K562 (cell line): Measurements from ENCODE around the gene DMD. TPM values are rescaled to one million over a fixed set of nuclear protein-coding genes. Genes with fewer than 3 reads are reported as not detected.

Experiments used
- BCOR ChIP-seq: fragments of 450-650 bp; IDR thresholded peaks from 2 replicates; pipeline ENCODE4 v1.6.1; 2016
- ELF1 ChIP-seq: fragments of 200-800 bp; sonication (Bioruptor generic); IDR thresholded peaks from 2 replicates; pipeline ENCODE4 v1.6.1; 2016; ENCODE audit warnings: missing genetic modification characterization, missing compliant biosample characterization
- KLF13 ChIP-seq: fragments of 450-650 bp; IDR thresholded peaks from 2 replicates; pipeline ENCODE4 v1.6.1; 2016; ENCODE audit warnings: missing genetic modification characterization, low read depth, mild to moderate bottlenecking, missing compliant biosample characterization, moderate library complexity, borderline replicate concordance
- MECOM ChIP-seq: fragments of 250-450 bp; sonication (Bioruptor Pico); IDR thresholded peaks from 2 replicates; pipeline ENCODE4 v1.8.0; 2022; ENCODE audit warnings: inconsistent platforms
- NFE2L1 ChIP-seq: fragments of 450-650 bp; IDR thresholded peaks from 2 replicates; pipeline ENCODE4 v1.6.1; 2016; ENCODE audit warnings: missing genetic modification characterization, low read depth, mild to moderate bottlenecking, missing compliant biosample characterization, moderate library complexity, borderline replicate concordance
- PHTF2 ChIP-seq: fragments of 250-450 bp; sonication (Bioruptor Pico); IDR thresholded peaks from 2 replicates; pipeline ENCODE4 v1.5.0; 2021; ENCODE audit warnings: mild to moderate bottlenecking
- polyA plus RNA-seq, 8 experiments: library from polyadenylated mRNA; depleted of rRNA in 4 of 8; stranded (reverse) in 5 of 8; unstranded in 3 of 8; fragments of >200 nt; fragmentation: Nextera tagmentation in 2 of 8; fragmentation: Illumina TruSeq in 1 of 8; extraction: Ambion mirVana in 2 of 8; extraction: Trizol in 1 of 8; gene quantifications; 2 replicates each; pipeline versions ENCODE4 v1.2.1 to v1.2.3, GENCODE V29; 2011 to 2014; ENCODE audit warnings: inconsistent platforms in 1 of 8, missing spikeins in 1 of 8
- total RNA-seq, 7 experiments: library from RNA; depleted of rRNA in 6 of 7; stranded (reverse); fragments of >200 nt in 6 of 7; fragmentation: Illumina TruSeq in 2 of 7; extraction: Trizol in 2 of 7; gene quantifications; 2 replicates each; pipeline versions ENCODE4 v1.2.1 to v1.2.3, GENCODE V29; 2011 to 2021; ENCODE audit warnings: low replicate concordance in 1 of 7
- TF ChIP-seq, protein P1 (sequence below), 2 experiments: fragments of 450-650 bp; IDR thresholded peaks; 2 replicates each; pipeline ENCODE4 v1.6.1; 2016; ENCODE audit warnings: mild to moderate bottlenecking in 2 of 2, borderline replicate concordance in 1 of 2, low read depth in 1 of 2, moderate library complexity in 1 of 2
- TF ChIP-seq, protein P2 (sequence below): fragments of 450-650 bp; IDR thresholded peaks from 2 replicates; pipeline ENCODE4 v1.6.1; 2017; ENCODE audit warnings: antibody characterized with exemption, mild to moderate bottlenecking
- TF ChIP-seq, protein P3 (sequence below): sonication (generic); formaldehyde crosslinking; IDR thresholded peaks from 2 replicates; pipeline ENCODE4 v1.5.0; 2020; ENCODE audit warnings: missing genetic modification reagents
- TF ChIP-seq, protein P4 (sequence below): fragments of 450-650 bp; IDR thresholded peaks from 2 replicates; pipeline ENCODE4 v1.6.1; 2017; ENCODE audit warnings: mild to moderate bottlenecking, moderate library complexity
- TF ChIP-seq, protein P5 (sequence below): sonication (generic); formaldehyde crosslinking; IDR thresholded peaks from 2 replicates; pipeline ENCODE4 v1.8.1; 2023; ENCODE audit warnings: mild to moderate bottlenecking, missing genetic modification reagents

The DMD gene
- total and polyA plus RNA-seq, 9 of the 15 experiments (the other 6 are each of a cell fraction or from before 2014, with no cell fraction given), result 3.8 to 20.4 (median 11.4) TPM

DNA sequence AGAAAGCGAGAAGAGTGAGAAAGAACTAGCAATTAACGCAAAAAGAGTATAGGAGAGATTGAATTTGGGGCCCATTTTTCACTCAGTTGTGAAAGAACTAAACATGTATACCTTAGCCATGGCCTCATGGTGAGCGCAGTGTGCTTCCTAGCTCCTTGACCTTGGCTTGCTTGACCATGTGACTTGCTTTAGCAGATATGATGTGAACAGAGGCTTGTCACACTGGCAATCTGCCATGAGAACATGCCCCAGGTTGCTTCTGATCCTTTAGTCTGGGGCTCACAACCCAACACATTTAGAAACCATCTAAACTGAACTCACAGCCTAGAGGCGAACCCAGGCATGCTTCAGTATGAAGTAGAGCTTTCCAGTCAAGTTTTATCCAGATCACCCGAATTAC, 1879.4 kb downstream of the DMD start (continued):
- TF ChIP-seq PHTF2 (CRISPR knock-in tag), result no peak
- TF ChIP-seq, protein P1, sequence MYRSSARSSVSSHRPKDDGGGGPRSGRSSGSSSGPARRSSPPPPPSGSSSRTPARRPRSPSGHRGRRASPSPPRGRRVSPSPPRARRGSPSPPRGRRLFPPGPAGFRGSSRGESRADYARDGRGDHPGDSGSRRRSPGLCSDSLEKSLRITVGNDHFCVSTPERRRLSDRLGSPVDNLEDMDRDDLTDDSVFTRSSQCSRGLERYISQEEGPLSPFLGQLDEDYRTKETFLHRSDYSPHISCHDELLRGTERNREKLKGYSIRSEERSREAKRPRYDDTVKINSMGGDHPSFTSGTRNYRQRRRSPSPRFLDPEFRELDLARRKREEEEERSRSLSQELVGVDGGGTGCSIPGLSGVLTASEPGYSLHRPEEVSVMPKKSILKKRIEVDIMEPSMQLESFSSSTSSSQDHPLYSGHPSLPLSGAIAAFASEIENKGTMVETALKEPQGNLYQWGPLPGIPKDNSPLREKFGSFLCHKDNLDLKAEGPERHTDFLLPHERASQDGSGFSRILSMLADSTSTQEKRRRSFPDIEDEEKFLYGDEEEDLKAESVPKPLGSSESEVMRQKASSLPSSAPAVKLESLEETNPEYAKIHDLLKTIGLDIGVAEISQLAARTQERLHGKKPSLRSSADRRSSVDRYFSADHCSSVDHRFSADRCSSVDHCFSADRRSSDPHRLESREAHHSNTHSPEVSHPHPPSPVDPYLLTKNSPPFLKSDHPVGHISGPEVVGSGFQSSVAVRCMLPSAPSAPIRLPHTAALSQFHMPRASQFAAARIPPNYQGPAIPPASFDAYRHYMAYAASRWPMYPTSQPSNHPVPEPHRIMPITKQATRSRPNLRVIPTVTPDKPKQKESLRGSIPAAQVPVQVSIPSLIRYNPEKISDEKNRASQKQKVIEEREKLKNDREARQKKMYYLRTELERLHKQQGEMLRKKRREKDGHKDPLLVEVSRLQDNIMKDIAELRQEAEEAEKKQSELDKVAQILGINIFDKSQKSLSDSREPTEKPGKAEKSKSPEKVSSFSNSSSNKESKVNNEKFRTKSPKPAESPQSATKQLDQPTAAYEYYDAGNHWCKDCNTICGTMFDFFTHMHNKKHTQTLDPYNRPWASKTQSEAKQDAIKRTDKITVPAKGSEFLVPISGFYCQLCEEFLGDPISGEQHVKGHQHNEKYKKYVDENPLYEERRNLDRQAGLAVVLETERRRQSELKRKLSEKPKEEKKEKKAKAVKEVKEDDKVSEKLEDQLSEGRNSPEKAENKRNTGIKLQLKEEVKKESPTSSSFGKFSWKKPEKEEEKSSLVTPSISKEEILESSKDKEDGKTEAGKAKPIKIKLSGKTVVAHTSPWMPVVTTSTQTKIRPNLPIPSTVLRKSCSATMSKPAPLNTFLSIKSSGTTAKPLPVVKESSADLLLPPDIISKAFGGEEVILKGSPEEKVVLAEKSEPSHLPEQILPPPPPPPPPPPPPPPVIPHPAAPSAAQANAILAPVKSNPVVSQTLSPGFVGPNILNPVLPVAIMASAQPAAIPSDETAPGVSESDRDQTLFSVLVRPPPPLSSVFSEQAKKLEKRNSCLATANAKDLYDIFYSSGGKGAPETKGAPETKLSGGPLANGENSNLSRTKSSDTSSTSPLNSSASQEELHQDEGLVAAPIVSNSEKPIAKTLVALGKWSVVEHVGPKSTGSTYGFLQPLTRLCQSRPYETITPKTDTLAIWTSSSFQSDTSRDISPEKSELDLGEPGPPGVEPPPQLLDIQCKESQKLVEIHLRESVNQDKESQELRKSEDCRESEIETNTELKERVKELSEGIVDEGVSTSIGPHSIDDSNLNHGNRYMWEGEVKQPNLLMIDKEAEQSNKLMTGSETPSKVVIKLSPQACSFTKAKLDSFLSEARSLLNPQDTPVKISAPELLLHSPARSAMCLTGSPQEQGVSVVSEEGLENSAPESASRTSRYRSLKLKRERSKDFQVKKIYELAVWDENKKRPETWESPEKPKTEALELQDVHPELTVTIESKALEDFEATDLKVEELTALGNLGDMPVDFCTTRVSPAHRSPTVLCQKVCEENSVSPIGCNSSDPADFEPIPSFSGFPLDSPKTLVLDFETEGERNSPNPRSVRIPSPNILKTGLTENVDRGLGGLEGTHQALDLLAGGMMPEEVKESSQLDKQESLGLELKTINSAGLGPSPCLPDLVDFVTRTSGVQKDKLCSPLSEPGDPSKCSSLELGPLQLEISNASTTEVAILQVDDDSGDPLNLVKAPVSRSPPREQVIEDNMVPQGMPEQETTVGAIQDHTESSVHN (IDR thresholded peaks at IDR 0.05; ENCODE audit: borderline replicate concordance in 1 of 2, low read depth in 1 of 2), result no peak
- TF ChIP-seq, protein P2, sequence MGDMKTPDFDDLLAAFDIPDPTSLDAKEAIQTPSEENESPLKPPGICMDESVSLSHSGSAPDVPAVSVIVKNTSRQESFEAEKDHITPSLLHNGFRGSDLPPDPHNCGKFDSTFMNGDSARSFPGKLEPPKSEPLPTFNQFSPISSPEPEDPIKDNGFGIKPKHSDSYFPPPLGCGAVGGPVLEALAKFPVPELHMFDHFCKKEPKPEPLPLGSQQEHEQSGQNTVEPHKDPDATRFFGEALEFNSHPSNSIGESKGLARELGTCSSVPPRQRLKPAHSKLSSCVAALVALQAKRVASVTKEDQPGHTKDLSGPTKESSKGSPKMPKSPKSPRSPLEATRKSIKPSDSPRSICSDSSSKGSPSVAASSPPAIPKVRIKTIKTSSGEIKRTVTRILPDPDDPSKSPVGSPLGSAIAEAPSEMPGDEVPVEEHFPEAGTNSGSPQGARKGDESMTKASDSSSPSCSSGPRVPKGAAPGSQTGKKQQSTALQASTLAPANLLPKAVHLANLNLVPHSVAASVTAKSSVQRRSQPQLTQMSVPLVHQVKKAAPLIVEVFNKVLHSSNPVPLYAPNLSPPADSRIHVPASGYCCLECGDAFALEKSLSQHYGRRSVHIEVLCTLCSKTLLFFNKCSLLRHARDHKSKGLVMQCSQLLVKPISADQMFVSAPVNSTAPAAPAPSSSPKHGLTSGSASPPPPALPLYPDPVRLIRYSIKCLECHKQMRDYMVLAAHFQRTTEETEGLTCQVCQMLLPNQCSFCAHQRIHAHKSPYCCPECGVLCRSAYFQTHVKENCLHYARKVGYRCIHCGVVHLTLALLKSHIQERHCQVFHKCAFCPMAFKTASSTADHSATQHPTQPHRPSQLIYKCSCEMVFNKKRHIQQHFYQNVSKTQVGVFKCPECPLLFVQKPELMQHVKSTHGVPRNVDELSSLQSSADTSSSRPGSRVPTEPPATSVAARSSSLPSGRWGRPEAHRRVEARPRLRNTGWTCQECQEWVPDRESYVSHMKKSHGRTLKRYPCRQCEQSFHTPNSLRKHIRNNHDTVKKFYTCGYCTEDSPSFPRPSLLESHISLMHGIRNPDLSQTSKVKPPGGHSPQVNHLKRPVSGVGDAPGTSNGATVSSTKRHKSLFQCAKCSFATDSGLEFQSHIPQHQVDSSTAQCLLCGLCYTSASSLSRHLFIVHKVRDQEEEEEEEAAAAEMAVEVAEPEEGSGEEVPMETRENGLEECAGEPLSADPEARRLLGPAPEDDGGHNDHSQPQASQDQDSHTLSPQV, result no peak
- TF ChIP-seq NFE2L1 (tag), result no peak
- TF ChIP-seq, protein P3, sequence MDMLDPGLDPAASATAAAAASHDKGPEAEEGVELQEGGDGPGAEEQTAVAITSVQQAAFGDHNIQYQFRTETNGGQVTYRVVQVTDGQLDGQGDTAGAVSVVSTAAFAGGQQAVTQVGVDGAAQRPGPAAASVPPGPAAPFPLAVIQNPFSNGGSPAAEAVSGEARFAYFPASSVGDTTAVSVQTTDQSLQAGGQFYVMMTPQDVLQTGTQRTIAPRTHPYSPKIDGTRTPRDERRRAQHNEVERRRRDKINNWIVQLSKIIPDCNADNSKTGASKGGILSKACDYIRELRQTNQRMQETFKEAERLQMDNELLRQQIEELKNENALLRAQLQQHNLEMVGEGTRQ (CRISPR knock-in tag), result peak; percentile 49
- no peak for TF ChIP-seq MECOM
- TF ChIP-seq, protein P4, sequence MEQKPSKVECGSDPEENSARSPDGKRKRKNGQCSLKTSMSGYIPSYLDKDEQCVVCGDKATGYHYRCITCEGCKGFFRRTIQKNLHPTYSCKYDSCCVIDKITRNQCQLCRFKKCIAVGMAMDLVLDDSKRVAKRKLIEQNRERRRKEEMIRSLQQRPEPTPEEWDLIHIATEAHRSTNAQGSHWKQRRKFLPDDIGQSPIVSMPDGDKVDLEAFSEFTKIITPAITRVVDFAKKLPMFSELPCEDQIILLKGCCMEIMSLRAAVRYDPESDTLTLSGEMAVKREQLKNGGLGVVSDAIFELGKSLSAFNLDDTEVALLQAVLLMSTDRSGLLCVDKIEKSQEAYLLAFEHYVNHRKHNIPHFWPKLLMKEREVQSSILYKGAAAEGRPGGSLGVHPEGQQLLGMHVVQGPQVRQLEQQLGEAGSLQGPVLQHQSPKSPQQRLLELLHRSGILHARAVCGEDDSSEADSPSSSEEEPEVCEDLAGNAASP, result no peak
- TF ChIP-seq, protein P5, sequence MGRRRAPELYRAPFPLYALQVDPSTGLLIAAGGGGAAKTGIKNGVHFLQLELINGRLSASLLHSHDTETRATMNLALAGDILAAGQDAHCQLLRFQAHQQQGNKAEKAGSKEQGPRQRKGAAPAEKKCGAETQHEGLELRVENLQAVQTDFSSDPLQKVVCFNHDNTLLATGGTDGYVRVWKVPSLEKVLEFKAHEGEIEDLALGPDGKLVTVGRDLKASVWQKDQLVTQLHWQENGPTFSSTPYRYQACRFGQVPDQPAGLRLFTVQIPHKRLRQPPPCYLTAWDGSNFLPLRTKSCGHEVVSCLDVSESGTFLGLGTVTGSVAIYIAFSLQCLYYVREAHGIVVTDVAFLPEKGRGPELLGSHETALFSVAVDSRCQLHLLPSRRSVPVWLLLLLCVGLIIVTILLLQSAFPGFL, result no peak
- TF ChIP-seq KLF13 (tag), result no peak
- no peak for TF ChIP-seq BCOR
- TF ChIP-seq ELF1 (tag), result no peak
